ENCODE results near the gene ADAM19.

The ADAM19 gene

DNA sequence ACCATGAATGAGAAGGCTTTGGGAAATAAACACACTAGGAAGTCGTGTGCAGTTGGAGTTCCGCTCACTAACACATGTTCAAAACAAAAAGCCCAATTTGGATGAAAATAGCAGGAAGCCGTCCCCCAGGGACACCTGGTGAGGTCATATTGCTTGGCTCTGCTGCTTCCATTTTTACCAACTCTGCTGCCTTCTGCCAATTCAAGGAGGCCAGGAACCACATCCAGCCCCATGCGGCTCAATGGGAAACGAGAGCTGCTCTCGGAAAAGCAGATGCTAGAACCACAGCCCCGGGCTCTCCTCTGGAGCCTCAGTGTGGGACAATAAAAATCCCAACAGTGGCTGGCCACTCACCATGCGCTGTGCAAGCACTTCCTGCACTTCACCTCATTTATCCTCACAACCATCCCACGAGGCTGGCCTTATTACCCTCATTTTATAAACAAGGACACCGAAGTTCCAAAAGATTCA is 13.4 kb downstream of the ADAM19 start:
- no peak for DNase-seq

DNA sequence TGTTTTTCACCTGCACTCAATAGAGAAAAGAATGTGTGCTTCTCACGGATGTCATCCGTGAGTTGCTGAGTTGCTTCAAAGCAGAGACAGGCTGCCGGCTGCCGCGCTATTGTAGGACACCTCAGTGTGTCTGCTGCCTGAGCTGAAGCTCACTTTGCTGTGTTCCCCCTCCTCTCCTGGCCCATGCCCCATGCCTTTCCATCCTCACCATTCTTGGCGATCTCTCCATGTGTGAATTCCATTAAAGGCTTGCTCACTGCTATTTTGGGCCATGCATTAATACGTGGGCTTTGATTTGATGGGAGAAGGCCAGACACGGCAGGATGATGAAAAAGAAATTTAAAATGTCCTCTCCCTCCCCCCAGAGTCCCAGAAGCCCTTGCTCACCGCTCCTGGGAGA is 14.5 kb downstream of the ADAM19 start:
- DNase-seq, result no peak

DNA sequence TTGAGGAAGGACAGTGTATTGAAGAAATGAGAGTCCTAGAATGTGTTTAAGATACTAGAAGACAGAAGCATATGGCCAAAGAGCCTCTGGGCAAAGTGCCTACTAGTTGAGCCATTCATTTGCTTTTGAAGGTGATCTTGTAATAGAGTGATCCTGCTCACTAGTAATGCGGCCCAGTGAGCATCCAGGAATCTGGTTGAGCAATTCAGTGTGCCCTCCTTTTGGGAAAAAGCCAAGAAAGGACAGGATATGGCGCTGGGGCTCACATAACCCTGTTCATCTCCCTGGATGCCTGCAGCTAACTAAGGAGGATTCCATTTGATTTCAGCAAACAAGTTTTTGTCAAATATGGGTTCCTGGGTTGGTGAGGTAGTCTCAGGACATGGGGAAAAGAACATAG is 16.3 kb downstream of the ADAM19 start:
- DNase-seq, result no peak

- DNase-seq, result no peak
These were observed 16.9 kb downstream of the ADAM19 start for GRCh38 chr5:157558681-157559080.

- no peak for DNase-seq
These were observed 17.5 kb downstream of the ADAM19 start for GRCh38 chr5:157558041-157558595.

GRCh38 chr5:157556615-157557418 is 18.8 kb downstream of the ADAM19 start:
- DNase-seq, result no peak

DNA sequence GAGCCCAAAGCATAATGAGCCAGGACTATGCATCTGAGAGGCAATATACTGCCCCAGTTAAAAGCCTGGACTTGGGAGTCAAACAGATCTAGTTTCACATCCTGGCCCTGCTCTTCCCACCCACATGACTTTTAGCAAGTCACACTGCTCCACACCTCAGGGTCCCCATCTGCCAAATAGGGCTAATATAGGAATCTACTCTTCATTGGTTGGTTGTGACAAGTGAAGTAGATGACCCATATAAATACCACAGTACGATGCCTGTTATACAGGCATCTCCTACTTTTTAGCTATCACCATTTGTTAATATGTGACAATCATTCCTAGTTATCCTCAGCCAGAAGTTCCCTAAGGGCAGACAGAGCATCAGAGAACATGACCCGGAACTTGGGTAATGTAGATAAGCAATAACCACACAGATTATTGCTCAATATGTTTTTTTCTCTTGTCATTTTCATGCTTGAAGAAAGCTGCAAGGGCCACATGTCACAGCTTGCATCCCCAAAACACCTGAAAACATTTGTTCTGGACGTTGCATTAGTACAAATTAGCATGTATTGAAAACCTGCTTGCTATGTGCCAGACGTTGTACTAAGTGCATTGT is 20.4 kb downstream of the ADAM19 start:
- no peak for DNase-seq

DNA sequence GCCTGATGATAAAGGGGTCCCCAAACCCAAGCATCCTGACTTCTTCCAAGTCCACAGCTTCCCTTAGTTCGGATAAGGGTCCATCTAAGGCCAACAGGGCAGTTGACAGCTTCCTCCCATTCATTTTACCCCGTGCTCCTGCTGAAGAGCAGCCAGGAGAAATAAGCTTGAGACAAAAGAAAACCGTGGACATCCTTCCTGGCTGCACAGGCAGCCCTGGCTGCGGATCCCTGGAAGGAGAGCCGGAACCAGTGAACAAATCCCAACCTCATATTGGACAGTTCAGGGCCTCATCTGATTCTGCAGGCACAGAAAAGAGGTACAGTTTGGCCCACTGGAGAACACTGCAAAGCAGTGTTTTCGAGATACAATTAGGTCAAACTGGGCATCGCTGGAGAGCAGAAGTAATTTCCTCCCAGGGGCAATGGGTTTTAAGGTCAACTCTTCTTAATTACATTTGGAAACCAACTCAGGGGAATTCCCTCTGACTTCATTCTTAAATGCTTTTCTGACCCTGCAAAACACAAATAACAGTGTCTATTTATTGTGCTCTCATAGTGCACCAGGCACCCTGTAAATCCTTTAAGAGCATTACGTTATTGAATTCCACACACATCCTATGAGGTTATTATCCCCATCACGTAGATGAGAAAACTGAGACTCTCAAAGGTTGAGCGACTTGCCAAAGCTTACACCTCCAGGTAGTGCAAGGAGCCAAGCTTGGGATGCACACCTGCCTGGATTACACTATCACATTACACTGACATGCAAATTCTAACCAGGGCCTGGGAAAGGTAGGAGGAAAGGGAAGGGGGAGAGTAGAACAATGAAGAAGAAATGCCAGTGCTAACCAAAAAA is 21.2 kb downstream of the ADAM19 start:
- no peak for DNase-seq

GRCh38 chr5:157552650-157553049 is 22.9 kb downstream of the ADAM19 start:
- DNase-seq, result no peak

DNA sequence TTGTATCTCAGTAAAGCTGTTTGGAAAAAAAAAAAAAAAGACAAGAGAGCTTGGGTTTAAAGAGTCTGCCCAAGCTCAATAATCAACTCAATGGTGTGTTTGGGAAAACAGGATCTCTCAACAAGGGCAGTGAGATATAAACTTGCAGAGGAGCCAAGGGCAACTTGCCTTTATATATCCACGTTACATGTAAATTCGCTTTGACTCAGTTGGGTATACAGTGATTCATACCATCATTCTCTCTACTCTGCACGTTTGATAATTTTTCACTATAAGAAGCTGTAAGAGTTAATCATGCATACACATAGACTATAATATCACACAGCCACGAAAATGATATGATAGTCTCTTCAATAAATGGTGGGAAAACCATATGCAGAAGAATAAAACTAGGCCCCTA is 24.9 kb downstream of the ADAM19 start:
- no peak for DNase-seq

DNA sequence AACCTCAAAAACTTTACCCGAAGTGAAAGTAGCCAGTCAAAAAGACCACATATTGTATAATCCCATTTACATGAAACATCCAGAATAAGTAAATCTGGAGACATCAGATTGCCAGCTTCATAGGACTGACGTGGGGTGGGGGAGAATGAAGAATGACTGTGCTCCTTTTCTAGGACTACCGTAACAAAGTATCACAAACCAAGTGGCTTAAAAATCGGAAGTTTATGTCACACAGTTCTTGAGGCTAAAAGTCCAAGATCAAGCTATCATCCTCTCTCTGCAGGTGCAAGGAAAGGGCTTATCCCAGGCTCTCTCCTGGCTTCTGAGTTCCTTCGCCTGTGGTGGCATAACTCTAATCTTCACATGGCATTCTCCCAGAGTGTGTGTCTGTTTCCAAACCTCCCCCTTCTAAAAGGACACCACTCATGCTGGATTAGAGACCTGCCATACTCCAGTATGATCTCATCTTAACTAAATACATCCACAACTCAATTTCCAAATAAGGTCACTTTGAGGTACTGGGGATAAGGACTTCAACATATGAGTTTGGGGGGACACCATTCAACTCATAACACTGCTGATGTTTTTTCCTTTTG is 25.5 kb downstream of the ADAM19 start:
- DNase-seq, result no peak

GRCh38 chr5:157549283-157549629 is 26.3 kb downstream of the ADAM19 start:
- DNase-seq, result no peak

GRCh38 chr5:157548513-157549282 is 26.9 kb downstream of the ADAM19 start:
- DNase-seq, result no peak

- no peak for DNase-seq
These were observed 27.5 kb downstream of the ADAM19 start for GRCh38 chr5:157547941-157548512.

DNA sequence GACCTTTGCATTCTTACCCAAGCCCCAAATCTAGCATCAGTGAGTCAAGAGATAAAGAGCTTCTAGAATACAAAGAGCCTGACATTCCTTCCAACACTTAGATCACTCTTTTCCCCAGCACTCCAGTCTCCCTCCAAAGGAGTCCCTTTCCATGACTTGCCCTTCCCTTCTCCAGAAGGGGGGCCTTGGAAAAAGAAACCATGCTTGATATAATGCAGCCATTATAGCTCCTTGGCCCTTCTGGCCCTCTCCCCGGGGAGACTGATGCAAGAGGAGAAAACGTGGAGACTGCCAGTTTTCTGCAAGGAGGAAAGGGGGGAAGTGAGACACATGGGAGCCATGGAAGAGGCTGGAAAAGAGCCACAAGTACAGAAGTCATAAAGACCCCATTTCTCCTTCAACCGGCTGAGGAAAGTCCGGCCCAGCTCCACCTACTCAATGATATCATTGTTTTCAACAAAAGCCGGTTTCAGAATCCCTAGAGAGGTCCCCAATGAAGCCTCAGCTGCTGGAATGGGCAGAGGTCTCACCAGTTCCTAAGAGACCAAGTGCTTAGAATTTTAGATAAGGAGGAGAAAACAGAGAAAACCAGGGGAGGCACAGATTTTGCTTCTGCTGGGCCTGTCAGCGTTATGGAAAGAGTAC is 29.0 kb downstream of the ADAM19 start:
- no peak for DNase-seq

DNA sequence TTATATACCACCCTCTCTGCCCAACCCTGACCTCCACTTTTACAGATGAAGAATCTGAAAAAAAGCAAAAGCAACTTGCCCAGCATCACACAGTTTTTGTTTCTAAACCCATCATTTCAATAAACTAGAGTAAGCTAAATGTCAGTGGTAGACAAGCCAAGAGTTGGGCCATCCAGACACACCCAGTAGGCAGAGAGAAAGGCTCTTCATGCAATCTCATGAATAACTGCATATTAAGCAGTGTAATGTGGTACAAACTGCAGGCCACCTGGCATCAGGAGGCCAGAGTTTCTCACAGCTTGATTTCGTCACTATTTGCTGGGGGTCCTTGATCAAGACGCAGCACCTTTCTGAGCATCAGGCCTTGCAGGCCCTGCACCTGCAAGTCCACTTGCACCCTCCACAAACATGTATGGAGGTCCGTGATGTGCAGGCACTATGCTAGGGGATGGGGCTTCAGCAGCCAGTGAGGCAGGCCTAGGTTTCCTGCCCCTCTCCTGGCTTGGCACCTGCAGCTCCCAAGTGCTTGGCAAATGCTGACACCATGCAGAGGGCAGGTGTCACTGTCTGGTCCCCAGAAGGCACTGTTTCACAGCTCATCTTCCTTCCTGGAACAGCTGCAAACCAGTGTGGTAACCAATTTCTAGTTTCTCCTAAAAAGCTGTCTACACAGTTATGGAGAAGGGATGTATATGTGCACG is 29.8 kb downstream of the ADAM19 start:
- no peak for DNase-seq

- DNase-seq, result no peak
These were observed 31.0 kb downstream of the ADAM19 start for GRCh38 chr5:157544623-157544989.

DNA sequence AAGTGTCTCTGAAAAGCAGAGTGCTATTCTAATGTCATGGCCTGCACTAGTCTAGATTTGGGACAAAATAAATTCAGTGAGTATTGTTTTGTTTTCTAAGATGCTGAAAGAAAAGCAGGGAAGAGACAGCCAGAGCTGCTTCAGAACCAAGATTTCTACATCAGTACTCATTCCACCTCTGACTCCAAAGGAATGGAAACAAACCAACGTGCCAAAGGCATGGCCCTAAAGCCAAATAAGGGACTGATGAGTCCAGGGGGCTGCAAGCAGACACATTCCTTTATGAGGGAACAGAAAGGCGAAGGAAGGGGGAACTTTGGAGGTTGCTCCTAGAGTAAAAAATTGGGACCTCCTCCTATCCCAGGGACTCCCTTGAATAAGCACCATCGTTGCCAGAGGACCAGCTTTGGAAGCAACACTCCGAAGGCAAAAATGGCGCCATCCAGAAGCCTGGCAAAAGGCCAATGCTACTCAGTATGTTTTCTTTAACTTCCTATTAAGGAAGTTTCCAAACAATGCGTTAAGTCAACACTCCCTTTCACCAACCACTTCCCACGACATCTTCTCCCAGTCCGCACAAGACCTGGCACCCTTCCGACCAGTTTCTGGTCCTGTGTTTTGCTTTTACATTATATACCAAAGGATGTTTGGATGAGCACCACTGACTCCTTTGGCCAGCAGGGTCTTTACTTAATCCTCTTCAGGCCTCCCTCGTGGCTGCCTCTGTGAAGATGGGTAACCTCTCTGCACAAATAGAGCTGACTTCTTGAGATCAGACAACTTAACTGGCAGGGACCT is 31.6 kb downstream of the ADAM19 start:
- peak; percentile 14 for DNase-seq

DNA sequence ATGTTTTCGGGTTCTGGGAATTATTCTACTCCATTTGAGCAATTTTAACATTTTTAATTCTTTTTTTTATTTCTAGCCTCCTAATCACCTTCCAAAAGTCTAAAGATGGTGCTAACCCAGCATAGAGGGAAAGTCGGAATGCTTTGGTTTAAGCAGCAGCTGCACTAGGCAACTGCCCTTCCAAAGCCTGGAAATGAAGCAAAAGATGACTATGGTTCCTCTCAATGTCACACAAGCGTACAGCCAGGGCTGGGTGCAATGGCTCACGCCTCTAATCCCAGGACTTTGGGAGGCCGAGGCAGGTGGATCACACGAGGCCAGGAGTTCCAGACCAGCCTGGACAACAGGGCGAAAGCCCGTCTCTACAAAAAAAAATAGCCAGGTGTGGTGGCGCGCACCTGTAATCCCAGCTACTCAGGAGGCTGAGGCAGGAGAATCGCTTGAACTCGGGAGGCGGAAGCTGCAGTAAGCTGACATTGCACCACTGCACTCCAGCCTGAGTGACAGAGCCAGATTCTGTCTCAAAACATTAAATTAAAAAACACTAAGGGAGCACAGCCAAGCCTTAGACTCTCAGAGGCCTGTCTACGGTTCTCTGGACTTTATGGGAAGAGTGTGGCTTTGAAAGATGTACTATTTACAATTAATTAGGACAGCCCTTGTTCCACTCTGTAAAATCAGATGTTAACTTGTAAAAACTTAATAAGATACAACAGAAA is 33.1 kb downstream of the ADAM19 start:
- DNase-seq, result no peak
